ENCODE results near the gene IRF7. TPM values are rescaled to one million over a fixed set of nuclear protein-coding genes. Genes with fewer than 3 reads are reported as not detected.
A peak's percentile ranks its signal among the peaks of the same experiment; 100 is the strongest.
"Not testable (repeated sequence)": the region's sequence is repeated elsewhere in the genome, so short reads cannot be mapped to it uniquely, and the experiment has no call there.

IRF7 gene
- total RNA-seq, 1 donor from 2014 or later: 19.5 TPM

GRCh38 chr11:579830-580601, 35.7 kb downstream of the IRF7 start:
- no peak for ATAC-seq

DNA sequence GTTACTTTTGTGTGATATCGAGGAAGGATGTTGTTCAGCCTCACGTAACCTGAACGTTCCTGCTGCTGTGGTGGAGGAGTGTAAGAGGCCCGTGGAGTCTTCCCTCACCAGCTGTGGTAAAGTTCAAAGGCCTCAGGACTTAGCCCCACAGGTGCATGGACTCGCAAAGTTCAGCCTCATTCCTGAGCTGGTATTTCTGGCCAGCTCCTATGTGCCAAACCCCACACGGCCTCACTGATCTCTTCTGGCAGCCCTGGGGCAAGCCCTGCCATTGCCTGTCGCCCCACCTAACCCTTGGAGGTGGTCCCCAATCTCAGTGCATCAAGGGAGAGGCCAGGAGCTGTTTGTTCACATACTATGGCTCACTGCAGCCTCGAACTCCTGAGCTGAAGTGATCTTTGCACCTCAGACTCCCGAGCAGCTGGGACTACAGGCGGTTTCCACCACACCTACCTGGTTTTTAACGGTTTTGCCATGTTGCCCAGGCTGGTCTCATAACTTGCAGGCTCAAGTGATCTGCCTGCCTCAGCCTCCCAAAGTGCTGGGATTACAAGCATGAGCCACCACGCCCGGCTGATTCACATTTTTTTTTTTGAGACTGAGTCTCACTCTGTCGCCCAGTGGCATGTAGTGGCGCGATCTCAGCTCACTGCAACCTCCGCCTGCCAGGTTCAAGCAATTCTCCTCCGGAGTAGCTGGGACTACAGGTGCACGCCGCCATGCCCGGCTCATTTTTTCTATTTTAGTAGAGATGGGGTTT, 37.3 kb downstream of the IRF7 start:
- peak; percentile 26 for ATAC-seq

GRCh38 chr11:577611-577894, 38.2 kb downstream of the IRF7 start:
- ATAC-seq: no peak

DNA sequence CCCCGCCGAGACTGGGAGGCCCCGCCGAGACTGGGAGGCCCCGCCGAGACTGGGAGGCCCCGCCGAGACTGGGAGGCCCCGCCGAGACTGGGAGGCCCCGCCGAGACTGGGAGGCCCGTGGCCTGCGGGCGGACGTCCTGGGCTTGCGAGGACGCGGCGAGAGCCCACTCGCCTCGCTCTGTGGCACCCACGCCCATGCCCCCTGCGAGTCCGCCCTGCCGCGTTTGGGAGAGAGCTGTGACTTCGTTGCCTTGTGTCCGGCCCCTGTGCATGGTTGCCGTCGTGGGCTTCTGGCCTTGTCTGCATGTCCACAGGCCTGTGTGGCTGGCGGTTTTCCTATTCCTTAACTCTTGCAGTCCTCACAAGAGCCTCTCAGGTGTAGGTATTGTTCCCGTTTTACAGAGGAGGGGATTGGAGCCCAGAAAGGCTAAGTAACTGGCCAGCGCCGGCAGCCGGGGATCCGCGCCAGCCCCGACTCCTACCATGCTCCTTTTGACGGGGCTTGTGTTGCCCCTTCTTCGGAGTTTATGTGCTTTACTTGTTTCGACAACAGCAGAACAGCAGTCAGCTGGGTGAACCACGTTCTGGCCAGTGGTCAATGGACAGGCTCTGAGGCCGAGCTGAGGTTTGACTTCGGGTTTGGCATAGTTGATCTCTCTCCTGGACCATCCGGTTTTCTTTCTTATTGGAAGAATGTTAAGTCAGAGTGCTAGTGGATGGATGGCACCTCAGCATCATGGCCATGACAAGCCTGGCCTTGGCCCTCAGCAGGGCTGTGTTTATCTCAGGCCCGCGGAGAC, 38.7 kb downstream of the IRF7 start:
- no peak for ATAC-seq

- peak; percentile 87 for ATAC-seq
Observed at GRCh38 chr11:575996-576768, 39.6 kb downstream of the IRF7 start, which contains the start of gene PHRF1. Gene PHRF1, plus strand, starts transcription at chr11:576470. Its CDS starts 5,043 bp downstream, at chr11:581513.

- peak; percentile 3 for ATAC-seq
Observed at GRCh38 chr11:575313-575995, 40.3 kb downstream of the IRF7 start.

GRCh38 chr11:574632-575312, 41.0 kb downstream of the IRF7 start:
- ATAC-seq: peak; percentile 0

DNA sequence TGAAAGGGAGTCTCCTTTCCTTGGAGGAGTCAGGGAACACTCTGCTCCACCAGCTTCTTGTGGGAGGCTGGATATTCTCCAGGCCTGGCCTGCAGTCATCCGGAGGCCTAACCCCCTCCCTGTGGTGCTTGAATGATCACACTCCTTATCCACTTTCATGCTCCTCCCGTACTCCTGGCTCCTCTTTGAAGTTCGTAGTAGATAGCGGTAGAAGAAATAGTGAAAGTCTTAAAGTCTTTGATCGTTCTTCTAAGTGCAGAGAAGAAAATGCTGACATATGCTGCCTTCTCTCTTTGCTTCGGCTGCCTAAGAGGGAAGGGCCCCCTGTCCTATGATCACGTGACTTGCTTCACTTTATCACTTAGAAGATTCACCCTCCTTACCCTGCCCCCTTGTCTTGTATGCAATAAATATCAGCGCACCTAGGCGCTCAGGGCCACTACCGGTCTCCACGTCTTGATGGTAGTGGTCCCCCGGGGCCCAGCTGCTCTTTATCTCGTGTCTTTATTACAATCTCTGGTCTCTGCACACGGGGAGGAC, 41.6 kb downstream of the IRF7 start:
- ATAC-seq: not testable (repeated sequence)

DNA sequence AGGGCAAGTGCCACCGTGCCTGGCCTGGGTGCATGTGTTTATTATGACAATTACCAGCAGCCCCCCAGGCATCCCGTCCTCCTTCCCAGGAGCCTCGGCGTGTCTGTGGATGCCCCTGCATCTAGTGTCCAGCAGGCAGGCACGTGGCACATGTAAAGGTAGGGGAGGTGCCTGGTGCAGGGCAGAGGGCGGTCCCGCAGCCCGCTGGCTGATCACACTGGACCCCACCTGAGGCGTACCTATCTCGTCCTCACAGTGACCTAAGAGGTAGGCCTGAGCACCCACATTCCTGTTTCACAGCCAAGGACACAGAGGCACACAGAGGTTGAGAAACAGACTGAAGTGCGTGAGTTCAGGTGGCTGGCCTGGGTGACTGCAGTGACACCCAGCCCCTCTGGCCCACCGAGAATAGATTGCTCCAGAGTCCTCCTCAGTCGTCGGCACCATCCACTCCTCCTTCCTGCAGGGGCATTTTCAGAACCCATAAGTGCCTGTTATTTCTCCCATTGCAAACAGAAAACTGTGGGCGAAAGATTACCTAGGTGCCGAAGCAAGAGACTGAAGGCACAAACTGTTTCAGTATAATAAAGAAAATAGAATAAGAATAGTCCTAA, 42.5 kb downstream of the IRF7 start:
- no peak for ATAC-seq

GRCh38 chr11:571802-572185, 44.0 kb downstream of the IRF7 start:
- ATAC-seq: no peak

- ATAC-seq: no peak
Observed at GRCh38 chr11:569158-569885, 46.4 kb downstream of the IRF7 start.

DNA sequence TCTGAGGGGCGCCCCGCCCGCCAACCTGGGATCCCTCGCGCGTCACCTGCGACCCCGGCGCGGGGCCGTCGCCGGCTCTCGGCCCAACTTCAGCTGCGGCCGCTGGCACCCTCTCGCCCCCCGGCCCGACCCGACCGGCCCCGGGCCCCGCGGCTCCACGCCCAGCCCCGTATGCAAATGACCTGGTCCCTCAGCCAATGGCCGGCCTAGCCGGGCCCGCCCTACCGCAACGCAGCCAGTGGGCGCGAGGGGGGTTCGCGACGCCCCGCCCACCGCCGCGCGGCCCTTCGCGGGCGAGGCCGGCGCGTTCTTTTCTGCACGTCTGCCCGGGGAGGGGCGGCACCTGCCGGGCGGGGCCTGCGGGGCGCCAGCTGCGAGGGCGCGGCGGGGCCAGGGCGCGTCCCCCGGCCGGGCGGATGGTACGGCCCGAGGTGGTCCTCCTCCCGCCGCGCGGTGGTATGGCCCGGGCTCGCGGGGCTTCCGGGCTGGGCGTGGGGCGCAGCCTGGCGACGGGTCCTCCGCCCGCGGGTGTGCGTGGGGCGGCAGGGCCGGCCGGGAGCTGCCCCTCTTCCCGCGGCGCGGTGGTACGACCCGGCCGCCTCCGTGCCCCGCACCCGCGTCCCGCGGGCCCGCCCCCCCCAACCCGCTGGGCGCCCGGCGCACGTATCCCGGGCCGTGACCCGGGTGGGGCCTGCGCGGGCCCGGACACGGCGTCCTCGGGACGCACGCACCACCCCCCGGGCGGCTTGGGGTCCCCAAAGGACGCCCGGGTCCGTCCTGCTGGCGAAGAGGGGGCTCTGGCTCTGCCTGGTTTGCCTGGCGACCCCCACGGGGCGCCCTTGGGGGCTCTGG, 47.2 kb downstream of the IRF7 start:
- peak; percentile 86 for ATAC-seq

GRCh38 chr11:567629-568292, 48.0 kb downstream of the IRF7 start:
- ATAC-seq: peak; percentile 3

DNA sequence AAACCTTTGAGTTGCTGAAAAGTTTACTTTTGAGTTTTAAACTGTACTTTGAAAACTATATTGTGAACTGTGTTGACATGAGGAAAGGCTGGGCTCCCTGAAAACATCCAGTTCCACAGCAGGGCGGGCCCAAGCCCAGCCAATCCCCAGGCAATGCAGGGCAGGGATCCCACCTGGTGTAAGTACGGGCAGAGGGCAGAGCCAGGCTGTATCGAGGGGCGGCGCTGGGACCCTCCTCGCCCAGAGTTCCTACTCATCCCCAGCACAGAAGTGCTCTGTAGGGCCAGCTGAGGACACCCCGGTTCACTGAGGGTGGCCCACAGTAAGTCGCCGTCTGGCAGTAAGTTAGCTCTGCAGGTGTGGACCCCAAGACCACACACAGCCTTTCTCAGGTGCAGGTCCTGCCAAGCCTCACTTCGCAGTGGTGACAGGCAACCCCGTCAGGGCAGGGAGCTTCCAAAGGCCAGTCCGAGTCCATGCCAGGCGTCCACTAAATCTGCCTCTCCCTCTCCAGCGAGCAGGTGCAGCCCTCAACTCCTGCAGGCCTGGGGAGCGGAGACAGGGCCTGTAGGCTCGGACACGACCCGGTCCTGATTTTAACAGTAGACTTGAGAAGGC, 48.6 kb downstream of the IRF7 start:
- no peak for ATAC-seq

GRCh38 chr11:565921-566509, 49.7 kb downstream of the IRF7 start:
- ATAC-seq: no peak

DNA sequence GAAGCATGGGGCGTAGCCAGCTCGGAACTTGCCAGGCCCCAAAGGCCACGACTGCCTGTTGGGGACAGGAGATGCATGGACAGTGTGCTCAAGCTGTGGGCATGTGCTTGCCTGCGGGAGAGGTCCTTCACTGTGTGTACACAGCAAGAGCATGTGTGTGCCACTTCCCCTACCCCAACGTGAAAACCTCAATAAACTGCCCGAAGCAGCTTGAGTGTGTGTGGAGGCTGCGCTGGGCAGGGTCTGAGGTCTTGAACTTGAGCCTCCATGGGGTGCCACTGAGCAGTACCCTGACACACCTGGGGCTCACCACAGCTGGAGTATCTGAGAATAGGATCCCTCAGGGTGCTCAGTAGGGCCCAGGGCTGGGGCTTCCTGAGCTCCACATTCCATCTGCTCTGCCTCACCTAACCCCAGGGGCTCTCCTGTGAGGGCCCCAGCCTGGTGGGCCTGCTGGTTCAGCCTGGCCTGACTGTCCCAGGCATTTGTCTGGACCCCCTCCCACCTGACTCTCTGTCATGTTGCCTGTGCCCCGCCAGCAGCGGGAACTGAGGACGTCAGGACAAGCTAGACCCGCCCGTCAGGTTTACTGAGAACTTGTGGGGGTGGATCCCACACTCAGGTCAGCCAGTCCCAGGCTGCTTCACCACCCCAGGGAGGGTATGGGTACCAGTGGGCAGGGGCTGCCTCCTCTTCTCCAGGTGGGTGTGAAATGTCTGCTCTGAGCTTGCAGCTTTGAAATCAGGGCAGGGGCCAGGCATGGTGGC, 51.8 kb downstream of the IRF7 start:
- peak; percentile 8 for ATAC-seq

All from esophagus mucosa (tissue), 1 donor.